Measurements from ENCODE around the gene TNK1.

The TNK1 gene

GRCh38 chr17:7410634-7411426 lies 29.9 kb downstream of the TNK1 start:
- ChIA-PET POLR2A (ENCODE audit: low non-redundant PET) (no interaction called here), CTCF (interaction anchor here (0.6 kb wide), 1 partner anchor 149 kb away, joined by 3 read pairs; no protein-coding TSS in a partner anchor)
- no peak overlapping the region for H3K27ac ChIP-seq
- TF ChIP-seq CTCF (conservative IDR thresholded peaks at IDR 0.05; ENCODE audit: low read depth) = no peak
- no peak for DNase-seq (ENCODE audit: low spot score)

- ChIA-PET POLR2A (ENCODE audit: low non-redundant PET) (no interaction called here), CTCF (no interaction called here)
- H3K27ac ChIP-seq = no peak overlapping the region
- DNase-seq (ENCODE audit: low spot score) = no peak
- no peak for TF ChIP-seq CTCF (conservative IDR thresholded peaks at IDR 0.05; ENCODE audit: low read depth)
These were observed 30.5 kb downstream of the TNK1 start for GRCh38 chr17:7411427-7411750.

DNA sequence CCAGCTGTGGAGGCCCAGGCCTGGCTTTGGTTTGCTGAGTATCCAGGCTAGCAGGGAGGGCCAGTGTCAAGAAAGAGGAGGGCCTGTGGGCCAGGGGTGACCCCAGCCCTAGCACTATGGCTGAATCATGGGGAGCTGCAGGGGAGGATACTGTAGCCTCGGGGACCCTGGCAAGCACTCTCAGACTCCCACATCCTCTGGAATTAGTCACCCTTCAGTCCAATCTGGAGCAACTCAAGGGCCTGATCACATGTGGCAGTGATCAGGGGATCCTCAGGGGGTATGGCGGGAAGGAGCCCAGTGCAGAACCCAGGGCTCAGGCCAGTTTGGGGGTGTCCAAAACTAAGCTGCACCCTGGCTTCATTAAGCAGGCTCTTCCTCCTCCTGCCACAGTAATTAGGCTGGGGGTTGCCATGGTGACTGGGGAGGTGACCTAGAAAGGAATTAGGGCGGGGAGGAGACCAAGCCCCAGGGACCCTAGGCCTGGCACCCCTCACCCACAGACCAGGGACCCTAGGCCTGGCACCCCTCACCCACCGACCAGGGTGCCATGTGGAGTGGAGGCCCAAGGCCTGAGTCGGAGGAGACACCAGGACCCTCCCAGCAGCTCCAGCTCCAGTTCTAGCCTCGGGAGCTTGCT lies 32.6 kb downstream of the TNK1 start:
- ChIA-PET POLR2A (ENCODE audit: low non-redundant PET) (interaction anchor here (1.0 kb wide), 1 partner anchor 84 kb away, joined by 3 read pairs; the partner anchor contains the start of gene NEURL4), CTCF (interaction anchor here (0.8 to 1.1 kb wide), 2 partner anchors 24 to 78 kb away, joined by 4 to 5 read pairs; no protein-coding TSS in a partner anchor)
- no peak for DNase-seq (ENCODE audit: low spot score)
- peak overlapping the region; percentile 24 for H3K27ac ChIP-seq
- no peak for TF ChIP-seq CTCF (conservative IDR thresholded peaks at IDR 0.05; ENCODE audit: low read depth)

DNA sequence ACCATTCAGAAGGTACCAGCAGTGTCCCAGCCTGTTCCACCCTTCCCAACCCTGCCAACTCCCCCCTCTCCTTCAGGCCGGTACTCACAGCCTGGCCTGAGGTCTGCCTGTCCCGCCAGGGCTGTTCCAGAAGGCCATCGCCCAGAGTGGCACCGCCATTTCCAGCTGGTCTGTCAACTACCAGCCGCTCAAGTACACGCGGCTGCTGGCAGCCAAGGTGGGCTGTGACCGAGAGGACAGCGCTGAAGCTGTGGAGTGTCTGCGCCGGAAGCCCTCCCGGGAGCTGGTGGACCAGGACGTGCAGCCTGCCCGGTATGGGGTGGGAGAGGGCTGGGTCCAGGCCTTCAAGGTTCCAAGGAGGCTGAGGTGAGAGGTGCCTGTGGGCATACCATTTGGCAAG lies 33.9 kb downstream of the TNK1 start:
- ChIA-PET POLR2A (ENCODE audit: low non-redundant PET) (no interaction called here), CTCF (no interaction called here)
- 0 out of 2 replicates have a peak overlapping the region, but pooled peaks have one; percentile 3 for H3K27ac ChIP-seq
- no peak for TF ChIP-seq CTCF (conservative IDR thresholded peaks at IDR 0.05; ENCODE audit: low read depth)
- DNase-seq (ENCODE audit: low spot score) = no peak

DNA sequence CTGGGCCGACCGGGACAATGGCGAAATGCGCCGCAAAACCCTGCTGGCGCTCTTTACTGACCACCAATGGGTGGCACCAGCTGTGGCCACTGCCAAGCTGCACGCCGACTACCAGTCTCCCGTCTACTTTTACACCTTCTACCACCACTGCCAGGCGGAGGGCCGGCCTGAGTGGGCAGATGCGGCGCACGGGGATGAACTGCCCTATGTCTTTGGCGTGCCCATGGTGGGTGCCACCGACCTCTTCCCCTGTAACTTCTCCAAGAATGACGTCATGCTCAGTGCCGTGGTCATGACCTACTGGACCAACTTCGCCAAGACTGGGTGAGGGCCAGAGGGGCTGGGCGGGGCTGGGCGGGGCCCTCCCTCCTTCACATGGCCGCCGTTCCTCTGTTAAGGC lies 34.9 kb downstream of the TNK1 start:
- TF ChIP-seq CTCF (conservative IDR thresholded peaks at IDR 0.05; ENCODE audit: low read depth) = no peak
- no peak for DNase-seq (ENCODE audit: low spot score)
- ChIA-PET POLR2A (ENCODE audit: low non-redundant PET) (no interaction called here), CTCF (no interaction called here)
- peak overlapping the region; percentile 34 for H3K27ac ChIP-seq

DNA sequence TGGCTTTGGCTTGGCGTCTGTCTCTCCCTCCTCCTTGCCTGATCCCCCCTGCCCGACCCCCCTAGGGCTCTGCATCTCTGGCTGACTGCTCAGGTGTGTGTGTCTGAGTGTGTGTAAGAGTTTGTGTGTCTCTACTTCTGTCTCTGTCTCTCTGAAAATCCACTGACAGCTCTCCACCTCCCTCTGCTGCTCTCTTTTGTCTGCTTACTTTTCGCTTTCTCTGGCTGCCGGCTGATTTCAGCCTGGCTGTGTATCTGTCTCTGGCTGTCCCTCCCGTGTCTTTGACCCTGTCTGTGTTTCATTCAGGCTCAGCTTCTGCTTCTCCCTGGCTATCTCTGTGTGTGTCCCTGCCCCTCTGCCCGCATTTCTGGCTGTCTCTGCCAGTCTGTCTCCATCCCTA lies 35.4 kb downstream of the TNK1 start:
- no peak for DNase-seq (ENCODE audit: low spot score)
- peak overlapping the region; percentile 34 for H3K27ac ChIP-seq
- CTCF ChIA-PET = interaction anchor here (0.7 kb wide), 1 partner anchor 93 kb away, joined by 3 read pairs; no protein-coding TSS in a partner anchor
- POLR2A ChIA-PET (ENCODE audit: low non-redundant PET) = no interaction called here
- no peak for TF ChIP-seq CTCF (conservative IDR thresholded peaks at IDR 0.05; ENCODE audit: low read depth)

All from RWPE1 (cell line).